IPS DF 19.7 (cell line): ENCODE data around the gene TPD52L2.
"Not testable (repeated sequence)": the region's sequence is repeated elsewhere in the genome, so short reads cannot be mapped to it uniquely, and the experiment has no call there.

Source experiments
- DNase-seq: peaks from one replicate; pipeline ENCODE4 v3.0.0-alpha.2; 2013; ENCODE audit warnings: low read depth, low spot score

Gene TPD52L2

GRCh38 chr20:63895952-63896263, 30.8 kb downstream of the TPD52L2 start:
- no peak for DNase-seq

DNA sequence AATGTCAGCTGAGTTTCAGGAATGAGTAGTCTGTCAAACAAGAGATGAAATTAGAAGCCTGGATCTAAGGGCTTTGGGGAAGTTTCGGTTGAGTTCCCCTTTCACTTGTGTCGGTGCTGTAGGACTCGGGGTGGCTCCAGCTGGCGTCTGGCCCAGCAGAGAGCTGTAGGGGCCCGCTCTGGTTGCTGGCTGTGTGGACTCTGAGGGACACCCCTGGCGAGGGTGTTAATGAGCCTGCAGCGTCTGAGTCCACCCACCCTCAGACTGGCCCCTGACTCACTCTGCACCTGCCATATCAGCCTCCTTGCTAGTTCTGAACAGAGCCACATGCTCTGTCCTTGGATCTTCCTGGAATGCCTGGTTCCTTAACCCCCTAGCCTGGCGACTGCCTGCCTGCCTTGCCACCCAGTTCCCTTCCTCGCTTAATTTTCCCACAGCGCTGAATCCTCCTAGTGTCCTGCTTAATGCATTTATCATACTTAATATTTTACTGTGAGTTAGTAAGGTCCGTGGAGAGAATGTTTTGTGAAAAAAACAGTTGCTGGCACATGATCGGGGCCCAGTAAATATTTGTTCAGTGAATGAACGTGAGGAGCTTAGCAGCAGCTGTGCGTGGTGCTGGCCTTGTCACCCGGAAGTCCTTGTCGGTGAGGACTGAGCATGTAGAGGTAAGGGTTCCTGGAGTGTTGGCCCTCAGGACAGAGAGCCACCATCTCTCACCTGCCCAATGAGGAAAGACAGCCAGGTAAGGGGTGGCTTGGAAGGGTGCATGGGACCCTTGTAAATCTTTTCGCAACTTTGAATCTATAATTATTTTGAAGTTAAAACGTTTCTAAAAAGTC, 31.4 kb downstream of the TPD52L2 start:
- DNase-seq = no peak

DNA sequence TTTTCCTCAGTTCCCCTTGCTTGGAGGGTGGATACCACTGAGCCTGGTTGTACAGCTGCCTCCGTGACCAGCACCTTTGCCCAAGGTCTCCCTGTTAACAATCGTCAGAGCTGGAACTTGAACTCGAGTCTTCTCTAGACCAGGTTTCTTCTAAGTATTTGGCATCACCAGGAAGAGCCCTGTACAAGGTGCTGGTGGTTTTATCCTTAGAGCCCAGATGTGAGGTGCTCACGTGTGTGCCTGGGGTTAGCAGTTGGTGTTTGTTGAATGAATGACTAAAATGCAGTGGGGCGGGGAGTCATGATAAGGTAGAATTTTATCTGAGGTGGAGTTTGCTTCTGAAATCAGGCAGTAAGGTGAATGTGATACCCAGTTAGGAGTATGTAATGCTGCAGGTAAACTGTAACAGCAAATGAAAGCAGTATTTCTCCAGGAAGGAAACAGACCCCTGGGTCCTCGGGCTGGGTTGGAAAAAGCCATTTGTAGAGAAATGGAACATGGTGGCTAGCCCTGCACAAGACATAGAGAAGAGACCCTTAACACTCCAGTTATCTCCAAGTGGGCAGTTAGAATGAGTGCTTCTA, 33.0 kb downstream of the TPD52L2 start:
- no peak for DNase-seq

DNA sequence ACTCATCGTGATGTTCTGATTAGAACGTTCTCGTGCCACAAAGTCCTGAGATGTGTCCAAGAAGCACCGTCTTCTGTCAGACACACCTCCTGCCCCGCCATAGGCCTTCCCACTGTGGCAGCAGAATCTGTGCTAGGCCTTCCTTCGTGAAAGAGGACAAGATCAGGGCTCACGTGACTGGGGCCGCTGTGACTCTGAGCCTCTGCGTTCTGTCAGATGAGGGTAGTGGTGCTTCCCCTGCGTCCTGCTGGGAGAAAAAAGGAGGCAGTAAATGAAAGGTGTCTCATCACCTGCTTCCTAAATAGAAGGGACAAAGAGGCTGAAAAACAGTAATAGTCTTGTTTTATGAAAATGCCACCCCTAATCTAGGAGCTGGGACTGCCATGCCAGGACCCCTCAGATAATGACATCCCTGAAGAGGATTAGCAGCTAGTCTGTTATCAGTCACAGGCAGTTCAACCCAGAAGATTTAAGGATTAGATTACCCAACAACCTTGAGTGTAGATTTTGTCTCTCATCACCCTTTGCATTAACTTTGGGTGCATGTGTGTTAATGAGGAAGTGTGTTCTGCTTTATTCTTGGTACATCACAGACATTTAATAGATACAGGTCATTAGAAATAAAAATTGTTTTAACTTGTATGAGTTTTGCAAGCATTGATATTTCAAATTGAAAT, 34.0 kb downstream of the TPD52L2 start:
- no peak for DNase-seq

DNA sequence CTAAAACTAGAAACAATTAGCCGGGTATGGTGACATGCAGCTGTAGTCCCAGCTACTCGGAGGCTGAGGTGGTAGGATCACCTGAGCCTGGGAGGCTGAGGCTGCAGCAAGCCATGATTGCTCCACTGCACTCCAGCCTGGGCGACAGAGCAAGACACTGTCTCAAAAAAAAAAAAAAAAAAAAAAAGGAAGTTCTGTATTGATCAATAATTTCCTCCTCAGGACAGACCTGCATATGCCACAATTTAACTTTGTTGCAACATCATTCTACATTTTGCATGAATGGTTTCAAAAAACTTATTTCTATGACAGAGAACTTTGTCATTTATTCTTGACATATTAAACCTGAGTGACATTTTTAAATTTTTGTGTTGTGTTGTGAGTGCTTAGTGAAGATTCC, 35.3 kb downstream of the TPD52L2 start:
- no peak for DNase-seq

DNA sequence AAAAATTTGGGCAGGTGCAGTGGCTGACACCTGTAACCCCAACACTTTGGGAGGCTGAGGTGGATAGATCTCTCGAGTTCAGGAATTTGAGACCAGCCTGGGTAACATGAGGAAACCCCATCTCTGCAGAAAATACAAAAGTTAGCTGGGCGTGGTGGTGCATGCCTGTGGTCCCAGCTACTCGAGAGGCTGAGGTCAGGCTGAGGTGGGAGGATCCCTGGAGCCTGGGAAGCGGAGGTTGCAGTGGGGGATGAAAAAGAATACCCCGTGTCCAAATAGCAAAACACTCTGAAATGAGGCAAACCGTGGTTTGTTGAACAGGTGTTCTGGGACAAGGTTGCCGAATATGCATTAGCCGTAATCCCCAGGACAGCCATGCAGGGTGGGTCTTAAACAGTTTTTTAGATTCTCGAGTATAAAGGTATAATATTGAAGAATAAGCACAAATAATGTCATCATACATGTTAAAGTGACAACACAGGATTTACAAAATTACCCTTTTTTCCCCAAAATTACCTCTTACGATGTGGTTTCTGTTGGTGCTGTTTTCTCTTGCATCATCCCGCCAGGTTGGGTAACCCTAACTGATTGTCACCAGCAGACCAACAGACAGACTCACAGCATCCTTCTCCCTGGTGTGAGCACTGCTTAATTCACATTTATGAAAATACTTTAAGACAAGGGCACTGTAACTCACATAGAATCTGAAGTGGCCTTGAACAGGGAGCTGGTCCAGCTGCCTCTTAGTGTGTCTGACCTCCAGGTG, 38.9 kb downstream of the TPD52L2 start:
- no peak for DNase-seq

DNA sequence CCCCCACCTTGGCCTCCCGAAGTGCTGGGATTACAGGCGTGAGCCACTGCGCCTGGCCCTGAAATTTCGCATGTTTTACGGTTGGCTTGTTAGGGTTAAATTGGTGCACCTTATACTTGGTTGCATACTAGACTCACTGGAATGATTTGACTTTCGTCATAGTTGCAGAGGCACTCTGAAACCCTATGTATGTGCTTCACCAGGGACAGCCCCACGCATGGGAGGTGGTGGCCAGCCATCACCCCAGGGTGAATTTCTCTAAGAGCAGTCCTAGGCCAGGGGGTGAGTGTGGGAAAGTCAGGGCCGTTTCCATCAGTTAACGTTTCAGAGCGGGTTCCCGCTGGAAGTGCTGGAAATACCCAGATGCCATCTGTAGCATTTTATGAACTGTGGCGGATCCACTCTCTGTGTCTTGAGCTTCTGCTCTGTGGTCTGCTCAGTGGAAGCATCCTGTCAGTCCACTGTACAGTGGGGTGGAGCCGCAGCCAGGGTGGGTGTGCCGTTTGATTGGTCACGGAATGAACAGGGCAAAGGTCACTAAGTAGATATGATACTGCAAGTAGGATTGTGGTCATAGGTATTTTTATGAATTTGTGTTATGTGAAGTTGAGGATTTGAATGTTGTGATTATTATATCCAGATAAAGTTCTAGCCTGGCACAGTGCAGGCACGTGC, 43.1 kb downstream of the TPD52L2 start:
- no peak for DNase-seq

DNA sequence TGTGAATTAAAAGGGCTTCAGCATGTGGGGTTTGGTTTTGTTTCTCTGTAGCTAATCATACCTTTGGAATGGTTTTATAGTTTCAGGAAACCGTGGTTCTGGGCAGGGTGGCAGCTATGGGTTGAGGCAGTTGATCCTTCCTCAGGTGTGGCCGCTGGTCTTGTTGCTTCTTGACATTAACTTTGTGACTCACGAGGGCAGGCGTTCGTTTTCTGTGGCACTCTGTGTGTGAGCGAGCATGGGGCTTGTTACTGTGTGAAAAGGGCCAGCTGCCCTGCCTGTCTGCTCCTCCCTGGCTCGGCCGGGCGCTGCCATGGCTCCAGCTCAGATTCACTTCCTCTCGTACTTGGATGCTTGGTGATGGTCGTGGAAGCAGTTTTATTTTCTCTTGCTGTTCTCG, 46.1 kb downstream of the TPD52L2 start:
- no peak for DNase-seq

DNA sequence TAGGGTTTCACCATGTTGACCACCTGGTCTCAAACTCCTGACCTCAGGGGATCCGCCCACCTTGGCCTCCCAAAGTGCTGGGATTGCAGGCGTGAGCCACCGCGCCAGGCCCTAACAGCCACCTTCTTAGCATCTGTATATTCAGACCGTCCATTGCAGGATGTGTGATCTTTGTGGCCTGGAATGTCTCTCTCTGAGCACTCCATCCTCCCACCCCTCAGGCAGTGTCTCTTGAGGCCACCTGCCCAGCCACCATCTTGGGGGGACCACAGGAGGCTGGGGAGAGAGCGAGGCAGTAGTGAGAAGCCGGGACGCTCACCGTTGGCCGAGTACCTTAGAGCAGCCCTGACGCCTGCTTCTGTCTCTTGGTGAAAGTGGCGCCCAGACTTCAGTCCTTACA, 48.7 kb downstream of the TPD52L2 start:
- DNase-seq = no peak

- no peak for DNase-seq
Observed at GRCh38 chr20:63915471-63915870, 50.4 kb downstream of the TPD52L2 start.

- DNase-seq = not testable (repeated sequence)
Observed at GRCh38 chr20:63916371-63916939, 51.4 kb downstream of the TPD52L2 start.

- DNase-seq = no peak
Observed at GRCh38 chr20:63917811-63918210, 52.7 kb downstream of the TPD52L2 start.

- no peak for DNase-seq
Observed at GRCh38 chr20:63919130-63919529, 54.1 kb downstream of the TPD52L2 start.

- DNase-seq = no peak
Observed at GRCh38 chr20:63920226-63920625, 55.2 kb downstream of the TPD52L2 start.

DNA sequence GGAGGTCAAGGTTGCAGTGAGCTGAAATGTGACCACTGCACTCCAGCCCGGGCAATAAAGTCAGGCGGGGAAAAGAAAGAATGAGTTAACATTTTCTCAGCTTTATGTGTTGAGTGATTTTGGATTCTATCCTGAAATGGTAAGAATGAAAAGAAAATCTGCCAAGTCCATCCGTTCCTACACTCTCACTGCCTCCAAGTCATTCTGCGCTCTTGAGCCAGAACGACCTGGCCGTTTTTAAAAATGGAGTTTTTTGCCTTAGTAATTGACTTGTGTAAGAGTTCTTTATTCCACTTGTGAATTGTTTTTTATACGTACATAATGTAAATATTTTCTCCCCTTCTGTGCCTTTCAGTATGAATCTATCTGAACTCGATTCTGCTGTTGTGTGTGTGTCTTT, 58.6 kb downstream of the TPD52L2 start:
- DNase-seq = no peak

GRCh38 chr20:63924241-63924640, 59.2 kb downstream of the TPD52L2 start:
- DNase-seq = no peak

GRCh38 chr20:63926298-63926697, 61.2 kb downstream of the TPD52L2 start:
- DNase-seq = no peak

DNA sequence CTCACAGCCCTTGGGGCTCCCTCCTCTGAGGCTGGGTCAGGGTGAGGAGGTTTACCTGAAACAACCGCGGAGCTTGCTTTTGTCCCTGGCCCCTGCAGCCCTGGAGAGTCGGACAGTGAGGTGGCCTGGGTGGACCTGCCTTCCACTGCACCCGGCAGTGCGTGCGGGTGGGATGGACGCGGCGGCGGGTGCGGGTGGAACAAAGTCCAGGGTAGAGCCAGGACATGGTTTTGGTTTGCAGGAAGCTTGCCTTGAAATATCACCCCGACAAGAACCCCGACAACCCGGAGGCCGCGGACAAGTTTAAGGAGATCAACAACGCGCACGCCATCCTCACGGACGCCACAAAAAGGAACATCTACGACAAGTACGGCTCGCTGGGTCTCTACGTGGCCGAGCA, 64.0 kb downstream of the TPD52L2 start:
- DNase-seq = no peak

DNA sequence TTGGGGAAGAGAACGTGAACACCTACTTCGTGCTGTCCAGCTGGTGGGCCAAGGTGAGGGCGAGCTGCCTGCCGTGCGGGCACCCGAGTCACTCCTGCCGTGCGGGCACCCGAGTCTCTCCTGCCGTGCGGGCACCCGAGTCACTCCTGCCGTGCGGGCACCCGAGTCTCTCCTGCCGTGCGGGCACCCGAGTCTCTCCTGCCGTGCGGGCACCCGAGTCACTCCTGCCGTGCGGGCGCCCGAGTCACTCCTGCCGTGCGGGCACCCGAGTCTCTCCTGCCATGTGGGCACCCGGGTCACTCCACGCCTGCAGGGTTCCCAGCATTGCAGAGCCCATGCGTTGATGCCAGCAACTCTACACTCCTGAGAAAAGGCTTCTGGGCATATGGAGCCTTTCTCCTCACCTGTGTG, 64.4 kb downstream of the TPD52L2 start:
- DNase-seq = not testable (repeated sequence)

- no peak for DNase-seq
Observed at GRCh38 chr20:63930971-63931553, 66.0 kb downstream of the TPD52L2 start.

GRCh38 chr20:63931735-63932134, 66.7 kb downstream of the TPD52L2 start:
- no peak for DNase-seq
